Gastrocnemius medialis (tissue), 4 donors: ENCODE measurements around the gene ADAMTS2.

Experiments used
- CTCF ChIP-seq, 5 experiments: fragments of 450-650 bp in 3 of 5; fragments of 200-600 bp in 2 of 5; sonication (generic) in 2 of 5; IDR thresholded peaks in 4 of 5; conservative IDR thresholded peaks in 1 of 5; 1 replicate in 4 of 5; 2 replicates in 1 of 5; pipeline ENCODE4 v1.5.1; 2016 to 2019; ENCODE audit warnings: antibody characterized with exemption in 5 of 5, mild to moderate bottlenecking in 3 of 5, moderate library complexity in 3 of 5
- POLR2A ChIP-seq, 2 donors: fragments of 450-650 bp; IDR thresholded peaks; one replicate each; pipeline ENCODE4 v1.6.1; 2017; ENCODE audit warnings: antibody characterized with exemption in 2 of 2, mild to moderate bottlenecking in 2 of 2, moderate library complexity in 2 of 2

- TF ChIP-seq CTCF (IDR thresholded peaks at IDR 0.05 in 4 of 5, conservative IDR thresholded peaks at IDR 0.05 in 1 of 5) (no peak), POLR2A (IDR thresholded peaks at IDR 0.05) (no peak)
Measured at GRCh38 chr5:179337796-179338676, 7.2 kb downstream of the ADAMTS2 start.
